K562 (cell line): ENCODE results near the gene EPX. TPM values are rescaled to one million over a fixed set of nuclear protein-coding genes. Genes with fewer than 3 reads are reported as not detected.
A peak's percentile ranks its signal among the peaks of the same experiment; 100 is the strongest.

Source experiments
- ATF3 ChIP-seq, 2 experiments: fragments of 450-650 bp in 1 of 2; sonication (generic) in 1 of 2; formaldehyde crosslinking in 1 of 2; IDR thresholded peaks in 1 of 2; conservative IDR thresholded peaks in 1 of 2; 2 replicates each; pipeline versions ENCODE4 v1.6.1 to v1.8.1; 2016 to 2023; ENCODE audit warnings: mild to moderate bottlenecking in 2 of 2, moderate library complexity in 2 of 2, inconsistent platforms in 1 of 2, missing genetic modification reagents in 1 of 2
- CBFB ChIP-seq: sonication (generic); formaldehyde crosslinking; IDR thresholded peaks from 2 replicates; pipeline ENCODE4 v1.4.0; 2020; ENCODE audit warnings: mild to moderate bottlenecking, missing genetic modification reagents
- FOXA3 ChIP-seq, 2 experiments: fragments of 450-650 bp in 1 of 2; sonication (generic) in 1 of 2; formaldehyde crosslinking; IDR thresholded peaks in 1 of 2; conservative IDR thresholded peaks in 1 of 2; 2 replicates each; pipeline versions ENCODE4 v1.4.0 to v1.8.0; 2020 to 2022; ENCODE audit warnings: mild to moderate bottlenecking in 2 of 2, missing genetic modification reagents in 1 of 2
- HNRNPUL1 ChIP-seq: fragments of 200-400 bp; formaldehyde crosslinking; IDR thresholded peaks from 2 replicates; pipeline ENCODE4 v1.6.1; 2017; ENCODE audit warnings: low read length
- MBD2 ChIP-seq: sonication (generic); IDR thresholded peaks from 2 replicates; pipeline ENCODE4 v1.6.1; 2016; ENCODE audit warnings: low read depth, borderline replicate concordance
- NCOA1 ChIP-seq: fragments of 450-650 bp; IDR thresholded peaks from 2 replicates; pipeline ENCODE4 v1.6.1; 2016; ENCODE audit warnings: low read depth
- RBM22 ChIP-seq: fragments of 200-400 bp; formaldehyde crosslinking; IDR thresholded peaks from 2 replicates; pipeline ENCODE4 v1.6.1; 2018; ENCODE audit warnings: low read length, low read depth; ENCODE audit not compliant: poor library complexity, severe bottlenecking
- SIX5 ChIP-seq, 2 experiments: IDR thresholded peaks; 2 replicates each; pipeline ENCODE4 v1.6.1; 2011; ENCODE audit warnings: low read length in 2 of 2, borderline replicate concordance in 1 of 2, low read depth in 1 of 2, mild to moderate bottlenecking in 1 of 2, moderate library complexity in 1 of 2; ENCODE audit not compliant: insufficient read depth in 1 of 2
- SP2 ChIP-seq: IDR thresholded peaks from 2 replicates; pipeline ENCODE4 v1.6.1; 2011; ENCODE audit warnings: mild to moderate bottlenecking, low read depth, low read length, moderate library complexity; ENCODE audit not compliant: poor library complexity, severe bottlenecking; ENCODE audit errors: extremely low read depth
- SRSF1 ChIP-seq: fragments of 200-400 bp; formaldehyde crosslinking; IDR thresholded peaks from 2 replicates; pipeline ENCODE4 v1.6.1; 2017; ENCODE audit warnings: mild to moderate bottlenecking, low read depth, low read length, moderate library complexity
- ZNF165 ChIP-seq: fragments of 250-450 bp; sonication (Bioruptor Pico); IDR thresholded peaks from 2 replicates; pipeline ENCODE4 v1.4.0; 2020; ENCODE audit warnings: borderline replicate concordance
- ZNF76 ChIP-seq: fragments of 250-450 bp; sonication (Bioruptor Pico); IDR thresholded peaks from 2 replicates; pipeline ENCODE4 v1.4.0; 2020; ENCODE audit warnings: mild to moderate bottlenecking, moderate library complexity, borderline replicate concordance
- polyA plus RNA-seq, 8 experiments: library from polyadenylated mRNA; depleted of rRNA in 4 of 8; stranded (reverse) in 5 of 8; unstranded in 3 of 8; fragments of >200 nt; fragmentation: Nextera tagmentation in 2 of 8; fragmentation: Illumina TruSeq in 1 of 8; extraction: Ambion mirVana in 2 of 8; extraction: Trizol in 1 of 8; gene quantifications; 2 replicates each; pipeline versions ENCODE4 v1.2.1 to v1.2.3, GENCODE V29; 2011 to 2014; ENCODE audit warnings: inconsistent platforms in 1 of 8, missing spikeins in 1 of 8
- total RNA-seq, 7 experiments: library from RNA; depleted of rRNA in 6 of 7; stranded (reverse); fragments of >200 nt in 6 of 7; fragmentation: Illumina TruSeq in 2 of 7; extraction: Trizol in 2 of 7; gene quantifications; 2 replicates each; pipeline versions ENCODE4 v1.2.1 to v1.2.3, GENCODE V29; 2011 to 2021; ENCODE audit warnings: low replicate concordance in 1 of 7
- TF ChIP-seq, protein P1 (sequence below): sonication (generic); formaldehyde crosslinking; IDR thresholded peaks from 2 replicates; pipeline ENCODE4 v1.8.1; 2022; ENCODE audit warnings: missing genetic modification reagents
- TF ChIP-seq, protein P2 (sequence below), 2 experiments: IDR thresholded peaks; 2 replicates each; pipeline ENCODE4 v1.6.1; 2011; ENCODE audit warnings: borderline replicate concordance in 1 of 2, control low read depth in 1 of 2, low read depth in 1 of 2, low read length in 1 of 2, mild to moderate bottlenecking in 1 of 2, mixed read lengths in 1 of 2, moderate library complexity in 1 of 2; ENCODE audit not compliant: insufficient read depth in 1 of 2, insufficient read length in 1 of 2, poor library complexity in 1 of 2, severe bottlenecking in 1 of 2; ENCODE audit errors: extremely low read depth in 1 of 2
- TF ChIP-seq, protein P3 (sequence below): sonication (generic); formaldehyde crosslinking; IDR thresholded peaks from 2 replicates; pipeline ENCODE4 v1.8.1; 2023; ENCODE audit warnings: mild to moderate bottlenecking, missing genetic modification reagents
- TF ChIP-seq, protein P4 (sequence below): fragments of 450-650 bp; conservative IDR thresholded peaks from 2 replicates; pipeline ENCODE4 v1.6.1; 2016; ENCODE audit warnings: missing genetic modification characterization, low read depth, mild to moderate bottlenecking, missing compliant biosample characterization, moderate library complexity

Gene EPX
- total and polyA plus RNA-seq, 9 of the 15 experiments (the other 6 are each of a cell fraction or from before 2014, with no cell fraction given) = 0.07 to 0.33 (median 0.19) TPM; not detected in 3

GRCh38 chr17:58184308-58184985 lies 8.1 kb upstream of the EPX start (continued):
- TF ChIP-seq, protein P1, sequence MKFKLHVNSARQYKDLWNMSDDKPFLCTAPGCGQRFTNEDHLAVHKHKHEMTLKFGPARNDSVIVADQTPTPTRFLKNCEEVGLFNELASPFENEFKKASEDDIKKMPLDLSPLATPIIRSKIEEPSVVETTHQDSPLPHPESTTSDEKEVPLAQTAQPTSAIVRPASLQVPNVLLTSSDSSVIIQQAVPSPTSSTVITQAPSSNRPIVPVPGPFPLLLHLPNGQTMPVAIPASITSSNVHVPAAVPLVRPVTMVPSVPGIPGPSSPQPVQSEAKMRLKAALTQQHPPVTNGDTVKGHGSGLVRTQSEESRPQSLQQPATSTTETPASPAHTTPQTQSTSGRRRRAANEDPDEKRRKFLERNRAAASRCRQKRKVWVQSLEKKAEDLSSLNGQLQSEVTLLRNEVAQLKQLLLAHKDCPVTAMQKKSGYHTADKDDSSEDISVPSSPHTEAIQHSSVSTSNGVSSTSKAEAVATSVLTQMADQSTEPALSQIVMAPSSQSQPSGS (CRISPR knock-in tag) = no peak
- TF ChIP-seq CBFB = no peak
- TF ChIP-seq, protein P2, sequence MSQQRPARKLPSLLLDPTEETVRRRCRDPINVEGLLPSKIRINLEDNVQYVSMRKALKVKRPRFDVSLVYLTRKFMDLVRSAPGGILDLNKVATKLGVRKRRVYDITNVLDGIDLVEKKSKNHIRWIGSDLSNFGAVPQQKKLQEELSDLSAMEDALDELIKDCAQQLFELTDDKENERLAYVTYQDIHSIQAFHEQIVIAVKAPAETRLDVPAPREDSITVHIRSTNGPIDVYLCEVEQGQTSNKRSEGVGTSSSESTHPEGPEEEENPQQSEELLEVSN (IDR thresholded peaks at IDR 0.05; ENCODE audit: borderline replicate concordance in 1 of 2, extremely low read depth in 1 of 2, insufficient read depth in 1 of 2, insufficient read length in 1 of 2, low read depth in 1 of 2, low read length in 1 of 2, poor library complexity in 1 of 2, severe bottlenecking in 1 of 2) = peak in 1 of 2 experiments; percentile 55
- TF ChIP-seq SIX5 (IDR thresholded peaks at IDR 0.05; ENCODE audit: borderline replicate concordance in 1 of 2, insufficient read depth in 1 of 2, low read depth in 1 of 2, low read length in 2 of 2) = no peak
- TF ChIP-seq ZNF165 = peak; percentile 29; the same call in 1 of the 2 replicates
- no peak for TF ChIP-seq RBM22
- TF ChIP-seq, protein P3, sequence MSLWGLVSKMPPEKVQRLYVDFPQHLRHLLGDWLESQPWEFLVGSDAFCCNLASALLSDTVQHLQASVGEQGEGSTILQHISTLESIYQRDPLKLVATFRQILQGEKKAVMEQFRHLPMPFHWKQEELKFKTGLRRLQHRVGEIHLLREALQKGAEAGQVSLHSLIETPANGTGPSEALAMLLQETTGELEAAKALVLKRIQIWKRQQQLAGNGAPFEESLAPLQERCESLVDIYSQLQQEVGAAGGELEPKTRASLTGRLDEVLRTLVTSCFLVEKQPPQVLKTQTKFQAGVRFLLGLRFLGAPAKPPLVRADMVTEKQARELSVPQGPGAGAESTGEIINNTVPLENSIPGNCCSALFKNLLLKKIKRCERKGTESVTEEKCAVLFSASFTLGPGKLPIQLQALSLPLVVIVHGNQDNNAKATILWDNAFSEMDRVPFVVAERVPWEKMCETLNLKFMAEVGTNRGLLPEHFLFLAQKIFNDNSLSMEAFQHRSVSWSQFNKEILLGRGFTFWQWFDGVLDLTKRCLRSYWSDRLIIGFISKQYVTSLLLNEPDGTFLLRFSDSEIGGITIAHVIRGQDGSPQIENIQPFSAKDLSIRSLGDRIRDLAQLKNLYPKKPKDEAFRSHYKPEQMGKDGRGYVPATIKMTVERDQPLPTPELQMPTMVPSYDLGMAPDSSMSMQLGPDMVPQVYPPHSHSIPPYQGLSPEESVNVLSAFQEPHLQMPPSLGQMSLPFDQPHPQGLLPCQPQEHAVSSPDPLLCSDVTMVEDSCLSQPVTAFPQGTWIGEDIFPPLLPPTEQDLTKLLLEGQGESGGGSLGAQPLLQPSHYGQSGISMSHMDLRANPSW = no peak
- no peak for TF ChIP-seq NCOA1
- TF ChIP-seq ZNF76 (CRISPR knock-in tag) = peak; percentile 14; the same call in 1 of the 2 replicates
- TF ChIP-seq, protein P4, sequence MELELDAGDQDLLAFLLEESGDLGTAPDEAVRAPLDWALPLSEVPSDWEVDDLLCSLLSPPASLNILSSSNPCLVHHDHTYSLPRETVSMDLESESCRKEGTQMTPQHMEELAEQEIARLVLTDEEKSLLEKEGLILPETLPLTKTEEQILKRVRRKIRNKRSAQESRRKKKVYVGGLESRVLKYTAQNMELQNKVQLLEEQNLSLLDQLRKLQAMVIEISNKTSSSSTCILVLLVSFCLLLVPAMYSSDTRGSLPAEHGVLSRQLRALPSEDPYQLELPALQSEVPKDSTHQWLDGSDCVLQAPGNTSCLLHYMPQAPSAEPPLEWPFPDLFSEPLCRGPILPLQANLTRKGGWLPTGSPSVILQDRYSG (tag) = 0 out of 2 replicates have a peak, but pooled peaks have one; percentile 18
- no peak for TF ChIP-seq MBD2
- no peak for TF ChIP-seq FOXA3 (CRISPR knock-in tag; conservative IDR thresholded peaks at IDR 0.05 in 1 of 2, IDR thresholded peaks at IDR 0.05 in 1 of 2)
- TF ChIP-seq SRSF1 = no peak
- no peak for TF ChIP-seq HNRNPUL1
- TF ChIP-seq SP2 = no peak
- peak; percentile 76 for TF ChIP-seq ATF3 (IDR thresholded peaks at IDR 0.05)
- no peak for TF ChIP-seq ATF3 (CRISPR knock-in tag; conservative IDR thresholded peaks at IDR 0.05)
